Panc1 (cell line): ENCODE results near the gene DPYD.

Source experiments
- POLR2AphosphoS5 ChIP-seq: IDR thresholded peaks from 2 replicates; pipeline ENCODE4 v1.6.1; 2012; ENCODE audit warnings: mild to moderate bottlenecking, low read depth, low read length, moderate library complexity
- SIN3A ChIP-seq: IDR thresholded peaks from 2 replicates; pipeline ENCODE4 v1.6.1; 2012; ENCODE audit warnings: low read depth, mild to moderate bottlenecking, low read length, moderate library complexity, borderline replicate concordance; ENCODE audit not compliant: insufficient read depth
- TCF7L2 ChIP-seq: IDR thresholded peaks from 2 replicates; pipeline ENCODE4 v1.6.1; 2011; ENCODE audit warnings: mild to moderate bottlenecking, low read depth, low read length, inconsistent platforms
- TF ChIP-seq, protein P1 (sequence below), 2 experiments: IDR thresholded peaks; 2 replicates each; pipeline ENCODE4 v1.6.1; 2011 to 2012; ENCODE audit warnings: low read depth in 2 of 2, control low read depth in 1 of 2, low read length in 1 of 2, mild to moderate bottlenecking in 1 of 2, moderate library complexity in 1 of 2; ENCODE audit not compliant: insufficient read depth in 1 of 2
- TF ChIP-seq, protein P2 (sequence below): fragments of 450-650 bp; IDR thresholded peaks from 2 replicates; pipeline ENCODE4 v1.5.1; 2017; ENCODE audit warnings: mild to moderate bottlenecking

DNA sequence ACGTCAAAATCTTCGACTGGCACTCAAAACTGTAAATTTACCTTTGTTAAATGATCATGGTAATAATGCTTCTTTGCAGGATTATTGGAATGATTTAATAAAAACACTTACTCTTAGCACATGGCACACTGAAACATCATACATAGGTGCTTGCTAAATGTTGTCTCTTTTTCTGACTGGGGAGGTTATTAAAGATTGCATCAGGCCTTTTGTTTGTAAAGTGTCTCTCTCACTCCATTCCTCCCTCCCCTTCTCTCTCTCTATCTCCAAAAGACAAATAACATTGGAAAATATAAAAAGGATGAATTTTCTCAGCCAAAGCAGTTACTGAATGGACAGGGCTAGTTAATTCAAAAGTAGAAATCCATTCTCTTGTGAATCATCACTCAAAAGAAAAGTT lies 404.2 kb downstream of the DPYD start:
- TF ChIP-seq, protein P1, sequence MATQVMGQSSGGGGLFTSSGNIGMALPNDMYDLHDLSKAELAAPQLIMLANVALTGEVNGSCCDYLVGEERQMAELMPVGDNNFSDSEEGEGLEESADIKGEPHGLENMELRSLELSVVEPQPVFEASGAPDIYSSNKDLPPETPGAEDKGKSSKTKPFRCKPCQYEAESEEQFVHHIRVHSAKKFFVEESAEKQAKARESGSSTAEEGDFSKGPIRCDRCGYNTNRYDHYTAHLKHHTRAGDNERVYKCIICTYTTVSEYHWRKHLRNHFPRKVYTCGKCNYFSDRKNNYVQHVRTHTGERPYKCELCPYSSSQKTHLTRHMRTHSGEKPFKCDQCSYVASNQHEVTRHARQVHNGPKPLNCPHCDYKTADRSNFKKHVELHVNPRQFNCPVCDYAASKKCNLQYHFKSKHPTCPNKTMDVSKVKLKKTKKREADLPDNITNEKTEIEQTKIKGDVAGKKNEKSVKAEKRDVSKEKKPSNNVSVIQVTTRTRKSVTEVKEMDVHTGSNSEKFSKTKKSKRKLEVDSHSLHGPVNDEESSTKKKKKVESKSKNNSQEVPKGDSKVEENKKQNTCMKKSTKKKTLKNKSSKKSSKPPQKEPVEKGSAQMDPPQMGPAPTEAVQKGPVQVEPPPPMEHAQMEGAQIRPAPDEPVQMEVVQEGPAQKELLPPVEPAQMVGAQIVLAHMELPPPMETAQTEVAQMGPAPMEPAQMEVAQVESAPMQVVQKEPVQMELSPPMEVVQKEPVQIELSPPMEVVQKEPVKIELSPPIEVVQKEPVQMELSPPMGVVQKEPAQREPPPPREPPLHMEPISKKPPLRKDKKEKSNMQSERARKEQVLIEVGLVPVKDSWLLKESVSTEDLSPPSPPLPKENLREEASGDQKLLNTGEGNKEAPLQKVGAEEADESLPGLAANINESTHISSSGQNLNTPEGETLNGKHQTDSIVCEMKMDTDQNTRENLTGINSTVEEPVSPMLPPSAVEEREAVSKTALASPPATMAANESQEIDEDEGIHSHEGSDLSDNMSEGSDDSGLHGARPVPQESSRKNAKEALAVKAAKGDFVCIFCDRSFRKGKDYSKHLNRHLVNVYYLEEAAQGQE (IDR thresholded peaks at IDR 0.05; ENCODE audit: insufficient read depth in 1 of 2, low read depth in 2 of 2, low read length in 1 of 2), result no peak
- TF ChIP-seq, protein P2, sequence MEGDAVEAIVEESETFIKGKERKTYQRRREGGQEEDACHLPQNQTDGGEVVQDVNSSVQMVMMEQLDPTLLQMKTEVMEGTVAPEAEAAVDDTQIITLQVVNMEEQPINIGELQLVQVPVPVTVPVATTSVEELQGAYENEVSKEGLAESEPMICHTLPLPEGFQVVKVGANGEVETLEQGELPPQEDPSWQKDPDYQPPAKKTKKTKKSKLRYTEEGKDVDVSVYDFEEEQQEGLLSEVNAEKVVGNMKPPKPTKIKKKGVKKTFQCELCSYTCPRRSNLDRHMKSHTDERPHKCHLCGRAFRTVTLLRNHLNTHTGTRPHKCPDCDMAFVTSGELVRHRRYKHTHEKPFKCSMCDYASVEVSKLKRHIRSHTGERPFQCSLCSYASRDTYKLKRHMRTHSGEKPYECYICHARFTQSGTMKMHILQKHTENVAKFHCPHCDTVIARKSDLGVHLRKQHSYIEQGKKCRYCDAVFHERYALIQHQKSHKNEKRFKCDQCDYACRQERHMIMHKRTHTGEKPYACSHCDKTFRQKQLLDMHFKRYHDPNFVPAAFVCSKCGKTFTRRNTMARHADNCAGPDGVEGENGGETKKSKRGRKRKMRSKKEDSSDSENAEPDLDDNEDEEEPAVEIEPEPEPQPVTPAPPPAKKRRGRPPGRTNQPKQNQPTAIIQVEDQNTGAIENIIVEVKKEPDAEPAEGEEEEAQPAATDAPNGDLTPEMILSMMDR, result no peak
- no peak for TF ChIP-seq POLR2AphosphoS5
- TF ChIP-seq TCF7L2, result no peak
- no peak for TF ChIP-seq SIN3A
